Fibroblast of lung (primary cell): ENCODE results near the gene RUNX2.

Source experiments
- CTCF ChIP-seq, 2 donors: IDR thresholded peaks in 1 of 2; conservative IDR thresholded peaks in 1 of 2; 1 replicate in 1 of 2; 2 replicates in 1 of 2; pipeline ENCODE4 v1.5.1; 2011 to 2012; ENCODE audit warnings: low read length in 2 of 2, control low read depth in 1 of 2, inconsistent platforms in 1 of 2, low read depth in 1 of 2, mild to moderate bottlenecking in 1 of 2
- EZH2 ChIP-seq: IDR thresholded peaks from 2 replicates; pipeline ENCODE4 v1.5.1; 2012; ENCODE audit warnings: low read length, control low read depth, mild to moderate bottlenecking; ENCODE audit errors: missing control alignments

DNA sequence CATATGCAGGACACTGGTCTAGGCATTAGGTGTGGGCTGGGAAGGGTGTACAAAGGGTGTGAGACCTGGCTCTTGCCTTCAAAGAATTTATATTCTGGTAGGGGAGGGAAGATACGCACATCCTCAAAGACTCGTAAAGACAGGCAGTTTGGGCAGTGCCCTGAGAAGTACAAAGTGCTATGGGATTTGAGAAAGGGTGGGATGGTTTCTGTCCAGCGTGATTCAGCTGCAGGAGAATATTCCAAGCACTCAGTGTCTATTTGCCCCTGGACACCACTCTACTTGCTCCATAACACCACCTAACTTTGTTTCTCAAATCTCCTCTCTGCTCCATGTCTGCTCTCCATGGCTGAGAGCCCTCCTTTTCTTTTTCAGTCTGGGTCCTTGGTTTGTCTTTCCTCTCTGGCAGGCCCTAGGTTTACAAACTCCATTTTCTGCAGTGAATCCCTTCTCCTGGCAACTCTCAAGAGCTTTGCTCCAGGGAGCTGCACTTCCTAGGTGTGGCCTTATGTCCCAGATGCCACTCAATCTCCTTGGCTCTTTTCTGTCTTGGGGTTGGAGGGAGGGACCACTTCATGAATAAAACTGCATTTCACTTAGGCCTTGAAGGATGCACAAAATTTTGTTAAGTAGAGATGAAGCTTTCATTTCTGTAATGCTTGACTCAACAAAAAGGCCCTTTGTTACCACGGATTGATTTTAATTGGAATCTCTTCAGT, 377.2 kb downstream of the RUNX2 start:
- TF ChIP-seq EZH2 = no peak
- TF ChIP-seq CTCF (conservative IDR thresholded peaks at IDR 0.05 in 1 of 2, IDR thresholded peaks at IDR 0.05 in 1 of 2; ENCODE audit: low read depth in 1 of 2, low read length in 2 of 2) = no peak
